ENCODE measurements around the gene MSI2.

GRCh38 chr17:57431415-57431814 is 175.1 kb downstream of the MSI2 start:
- no peak for TF ChIP-seq CTCF (conservative IDR thresholded peaks at IDR 0.05; ENCODE audit: low read depth in 2 of 2)
- TF ChIP-seq EZH2phosphoT487 (IDR thresholded peaks at IDR 0.05; ENCODE audit: unreplicated experiment), result no peak
- no peak for TF ChIP-seq POLR2AphosphoS5 (IDR thresholded peaks at IDR 0.05; ENCODE audit: low read depth)
- TF ChIP-seq EZH2 (IDR thresholded peaks at IDR 0.05; ENCODE audit: low read depth, unreplicated experiment), result no peak
- no peak for TF ChIP-seq CREB1 (CRISPR knock-in tag; IDR thresholded peaks at IDR 0.05; ENCODE audit: low read depth)

Data from GM23338 (cell line).